Muscle layer of duodenum (tissue), 2 donors: ENCODE data around the gene CABP7.

ENCODE experiments used
- H3K27ac ChIP-seq: one replicate; pipeline ENCODE4 v1.7.0; 2013; ENCODE audit warnings: mild to moderate bottlenecking, low read length
- H3K27me3 ChIP-seq: one replicate; pipeline ENCODE4 v1.7.0; 2013; ENCODE audit warnings: low read depth, mild to moderate bottlenecking, control low read depth, low read length
- H3K36me3 ChIP-seq, 2 donors: one replicate each; pipeline ENCODE4 v1.7.0; 2013; ENCODE audit warnings: low read length in 2 of 2, control low read depth in 1 of 2, mild to moderate bottlenecking in 1 of 2; ENCODE audit not compliant: insufficient read depth in 2 of 2, control insufficient read depth in 1 of 2
- H3K4me1 ChIP-seq, 2 donors: one replicate each; pipeline ENCODE4 v1.7.0; 2013; ENCODE audit warnings: low read length in 2 of 2, mild to moderate bottlenecking in 2 of 2, control low read depth in 1 of 2, moderate library complexity in 1 of 2; ENCODE audit not compliant: insufficient read depth in 2 of 2, control insufficient read depth in 1 of 2
- H3K4me3 ChIP-seq, 2 donors: one replicate each; pipeline ENCODE4 v1.7.0; 2013; ENCODE audit warnings: low read length in 2 of 2, low read depth in 1 of 2, mild to moderate bottlenecking in 1 of 2
- H3K9me3 ChIP-seq, 2 donors: one replicate each; pipeline ENCODE4 v1.7.0; 2013; ENCODE audit warnings: low read length in 2 of 2, control low read depth in 1 of 2, mild to moderate bottlenecking in 1 of 2; ENCODE audit not compliant: control insufficient read depth in 1 of 2
- donor health status: healthy.

The CABP7 gene

GRCh38 chr22:29703569-29704195, 16.1 kb upstream of the CABP7 start:
- Histone ChIP-seq H3K27ac (no peak overlapping the region), H3K9me3 (no peaks in the 10 kb centered on the region), H3K36me3 (no peaks in the 10 kb centered on the region), H3K27me3 (no peaks in the 10 kb centered on the region), H3K4me3 (no peak overlapping the region), H3K4me1 (peaks cover 4 to 27% of the 10 kb centered on the region in 2 donors)

- no peak overlapping the region for H3K27ac ChIP-seq
- no peak overlapping the region for H3K4me3 ChIP-seq
- H3K4me1 ChIP-seq: peaks cover 4 to 27% of the 10 kb centered on the region in 2 donors
- no peaks in the 10 kb centered on the region for H3K27me3 ChIP-seq
- H3K9me3 ChIP-seq: no peaks in the 10 kb centered on the region
- H3K36me3 ChIP-seq: no peaks in the 10 kb centered on the region
These were observed 15.1 kb upstream of the CABP7 start for GRCh38 chr22:29704528-29705285.

GRCh38 chr22:29705651-29706050, 14.2 kb upstream of the CABP7 start:
- Histone ChIP-seq H3K27ac (no peak overlapping the region), H3K36me3 (no peaks in the 10 kb centered on the region), H3K27me3 (no peaks in the 10 kb centered on the region), H3K9me3 (no peaks in the 10 kb centered on the region), H3K4me3 (no peak overlapping the region), H3K4me1 (peaks cover 4 to 27% of the 10 kb centered on the region in 2 donors)

GRCh38 chr22:29706486-29706885, 13.3 kb upstream of the CABP7 start:
- Histone ChIP-seq H3K4me1 (peaks cover 4 to 29% of the 10 kb centered on the region in 2 donors), H3K27ac (no peak overlapping the region), H3K36me3 (no peaks in the 10 kb centered on the region), H3K4me3 (no peak overlapping the region), H3K9me3 (no peaks in the 10 kb centered on the region), H3K27me3 (no peaks in the 10 kb centered on the region)

- Histone ChIP-seq H3K9me3 (no peaks in the 10 kb centered on the region), H3K27ac (no peak overlapping the region), H3K27me3 (no peaks in the 10 kb centered on the region), H3K4me3 (no peak overlapping the region), H3K4me1 (peaks cover 4 to 29% of the 10 kb centered on the region in 2 donors), H3K36me3 (no peaks in the 10 kb centered on the region)
These were observed 12.8 kb upstream of the CABP7 start for GRCh38 chr22:29707010-29707409.

GRCh38 chr22:29707471-29707870, 12.3 kb upstream of the CABP7 start:
- Histone ChIP-seq H3K36me3 (no peaks in the 10 kb centered on the region), H3K27me3 (no peaks in the 10 kb centered on the region), H3K9me3 (no peaks in the 10 kb centered on the region), H3K4me1 (peaks cover 4 to 28% of the 10 kb centered on the region in 2 donors), H3K27ac (no peak overlapping the region), H3K4me3 (no peak overlapping the region)

GRCh38 chr22:29710193-29710592, 9.6 kb upstream of the CABP7 start:
- no peaks in the 10 kb centered on the region for H3K27me3 ChIP-seq
- no peaks in the 10 kb centered on the region for H3K9me3 ChIP-seq
- H3K4me3 ChIP-seq: no peak overlapping the region
- peaks cover 0 to 8% of the 10 kb centered on the region in 2 donors for H3K4me1 ChIP-seq
- no peaks in the 10 kb centered on the region for H3K36me3 ChIP-seq
- no peak overlapping the region for H3K27ac ChIP-seq

GRCh38 chr22:29710922-29711593, 8.7 kb upstream of the CABP7 start:
- no peak overlapping the region for H3K4me3 ChIP-seq
- H3K27me3 ChIP-seq: no peaks in the 10 kb centered on the region
- peaks cover 0 to 13% of the 10 kb centered on the region in 2 donors for H3K4me1 ChIP-seq
- no peaks in the 10 kb centered on the region for H3K9me3 ChIP-seq
- no peaks in the 10 kb centered on the region for H3K36me3 ChIP-seq
- no peak overlapping the region for H3K27ac ChIP-seq

- Histone ChIP-seq H3K9me3 (no peaks in the 10 kb centered on the region), H3K27ac (no peak overlapping the region), H3K27me3 (no peaks in the 10 kb centered on the region), H3K4me3 (no peak overlapping the region), H3K4me1 (peaks cover 0 to 10% of the 10 kb centered on the region in 2 donors), H3K36me3 (no peaks in the 10 kb centered on the region)
These were observed 7.7 kb upstream of the CABP7 start for GRCh38 chr22:29712119-29712518.

- Histone ChIP-seq H3K4me3 (no peak overlapping the region), H3K9me3 (no peaks in the 10 kb centered on the region), H3K27me3 (peaks cover 2% of the 10 kb centered on the region), H3K4me1 (peaks cover 0 to 10% of the 10 kb centered on the region in 2 donors), H3K27ac (no peak overlapping the region), H3K36me3 (no peaks in the 10 kb centered on the region)
These were observed 6.6 kb upstream of the CABP7 start for GRCh38 chr22:29713156-29713727.

- H3K4me1 ChIP-seq: peaks cover 0 to 18% of the 10 kb centered on the region in 2 donors
- H3K27ac ChIP-seq: no peak overlapping the region
- H3K27me3 ChIP-seq: peaks cover 15% of the 10 kb centered on the region
- H3K36me3 ChIP-seq: no peaks in the 10 kb centered on the region
- no peaks in the 10 kb centered on the region for H3K9me3 ChIP-seq
- no peak overlapping the region for H3K4me3 ChIP-seq
These were observed 4.6 kb upstream of the CABP7 start for GRCh38 chr22:29715240-29715639.
